Heart left ventricle (tissue), 16 donors: ENCODE data around the gene USP13. TPM values are rescaled to one million over a fixed set of nuclear protein-coding genes. Genes with fewer than 3 reads are reported as not detected.

Source experiments
- ATAC-seq, 4 donors: fragments of 200-7000 bp; cut with Tn5 transposase; one replicate each; pipeline ENCODE4 v1.9.1; 2020 to 2022; ENCODE audit warnings: moderate library complexity in 4 of 4, mild to moderate bottlenecking in 3 of 4, moderate number of reproducible peaks in 1 of 4
- DNase-seq, 5 donors: peaks; one replicate each; pipeline ENCODE4 v3.0.0-alpha.2; 2020
- H3K27ac ChIP-seq, 12 donors: fragments of 200-600 bp; sonication (generic) in 4 of 12; one replicate each; pipeline versions ENCODE4 v1.5.0 to v1.8.0; 2016 to 2022; ENCODE audit warnings: mild to moderate bottlenecking in 2 of 12
- H3K27me3 ChIP-seq, 9 donors: fragments of 200-600 bp; sonication (generic) in 2 of 9; one replicate each; pipeline versions ENCODE4 v1.5.1 to v1.8.0; 2016 to 2022; ENCODE audit warnings: mild to moderate bottlenecking in 3 of 9
- H3K36me3 ChIP-seq, 9 donors: fragments of 200-600 bp; sonication (generic) in 2 of 9; one replicate each; pipeline versions ENCODE4 v1.5.0 to v1.8.0; 2018 to 2022; ENCODE audit warnings: mild to moderate bottlenecking in 2 of 9
- H3K4me1 ChIP-seq, 12 donors: fragments of 200-600 bp; sonication (generic) in 4 of 12; one replicate each; pipeline versions ENCODE4 v1.5.0 to v1.8.0; 2016 to 2022; ENCODE audit warnings: mild to moderate bottlenecking in 3 of 12
- H3K4me3 ChIP-seq, 12 donors: fragments of 200-600 bp; sonication (generic) in 4 of 12; one replicate each; pipeline versions ENCODE4 v1.5.0 to v1.8.0; 2017 to 2022; ENCODE audit warnings: mild to moderate bottlenecking in 9 of 12, moderate library complexity in 4 of 12
- H3K9me3 ChIP-seq, 12 donors: fragments of 200-600 bp; sonication (generic) in 4 of 12; one replicate each; pipeline versions ENCODE4 v1.5.0 to v1.8.0; 2016 to 2022; ENCODE audit warnings: mild to moderate bottlenecking in 1 of 12
- CTCF ChIP-seq, 12 donors: fragments of 200-600 bp; sonication (generic) in 4 of 12; IDR thresholded peaks; one replicate each; pipeline versions ENCODE4 v1.5.0 to v1.8.0; 2018 to 2022; ENCODE audit warnings: antibody characterized with exemption in 12 of 12, mild to moderate bottlenecking in 5 of 12
- POLR2A ChIP-seq, 2 donors: fragments of 450-650 bp; IDR thresholded peaks; one replicate each; pipeline ENCODE4 v1.6.1; 2017; ENCODE audit warnings: antibody characterized with exemption in 2 of 2, mild to moderate bottlenecking in 2 of 2, moderate library complexity in 2 of 2
- WGBS, 4 donors: extraction: QIAGEN DNeasy Blood & Tissue Kit in 2 of 4; methylation state at CpG; one replicate each; pipeline versions ENCODE4 v1.1.5 to v1.1.7; 2013 to 2018; 5-methylcytosine and 5-hydroxymethylcytosine counted together
- intact Hi-C, 10 donors: fragments of 100-400 bp; cut with DNase I; formaldehyde crosslinking; loops; one replicate each; pipeline versions ENCODE4 v1.11.1 to v1.14.2; 2022
- polyA plus RNA-seq, 2 donors: library from polyadenylated mRNA; stranded (reverse); fragments of 200-250 nt; gene quantifications; one replicate each; pipeline ENCODE4 v1.2.3, GENCODE V29; 2013
- total RNA-seq, 9 donors: library from RNA; depleted of rRNA in 2 of 9; stranded (reverse); fragments of >200 nt in 2 of 9; fragmentation: NEBNext Ultra II Directional in 3 of 9; extraction: Animal tissue kit (Norgen Biotek cat#: 25700) in 3 of 9; gene quantifications; one replicate each; pipeline versions ENCODE4 v1.1.0 to v1.2.4, GENCODE V29; 2016 to 2023
- donor health status: ischemic (EF 13 %, LVEDD 7.1; RV severe dilation, severe dysfunction).
- donor health status: healthy with polysubstance abuse.
- donor health status: DM: no; HTN: yes; CAD: no.
- donor health status: DM: no; HTN: no; CAD: no.
- donor health status: ischemic (EF 25% LVEDD 6.9; RV normal size, moderate dysfunction).
- donor health status: ischemic (EF 25% LVEDD 5.7; RV mildly dilated, moderate dysfunction).
- donor health status: healthy.
- donor health status: DM: yes; HTN: yes; CAD: no.
- donor health status: ischemic (EF 35%, LVEDD 5.7; RV mildly dilated, moderate dysfunction).
- donor health status: nonischemic (EF 11% LVEDD 7.7; RV severe dilation, severe dysfunction).
- donor health status: DM: yes; HTN: yes; CAD: no.
- donor health status: PGD.
- donor health status: ischemic (EF 29% LVEDD 5.4; RV normal size, mild dysfunction).
- donor health status: nonischemic (EF 23%, LVEDD 6.1; RV moderate dilation, normal function).

USP13 gene
- total and polyA plus RNA-seq, 11 donors = 29.2 to 287 (median 137) TPM

GRCh38 chr3:179604321-179605078, 48.3 kb upstream of the USP13 start, which contains the start of the genes MRPL47 and NDUFB5:
Gene MRPL47, minus strand, starts transcription at chr3:179604638. Its CDS starts 14 bp downstream, at chr3:179604624.
Gene NDUFB5, plus strand, starts transcription at chr3:179604794. Its CDS starts 22 bp downstream, at chr3:179604816.
- no peaks in the 10 kb centered on the region for H3K27me3 ChIP-seq
- H3K27ac ChIP-seq = peak within 1 kb of the TSS; percentile 87 to 98 (median 95)
- WGBS, 4 donors = 0 to 1% (median 0%) methylated on average over 33 to 45 of the region's 45 CpGs
- intact Hi-C loops = loop anchor here in 1 of 10 donors (2.0 kb wide), 1 partner anchor 42 kb away; the partner anchor contains the start of gene ACTL6A
- peak within 1 kb of the TSS; percentile 66 to 94 (median 80) for H3K4me3 ChIP-seq
- H3K4me1 ChIP-seq = peaks cover 4 to 53% (median 32%) of the 10 kb centered on the region in 12 donors
- TF ChIP-seq POLR2A (IDR thresholded peaks at IDR 0.05) = peak; percentile 63 to 73
- peak in 1 of 12 donors; percentile 7 for TF ChIP-seq CTCF (IDR thresholded peaks at IDR 0.05)
- ATAC-seq (peak; percentile 99 to 100 (median 100)), DNase-seq (peak; percentile 95 to 96 (median 95))
- peaks cover 0 to 58% (median 44%) of the 10 kb centered on the region in 9 donors for H3K36me3 ChIP-seq
- no peaks in the 10 kb centered on the region for H3K9me3 ChIP-seq

DNA sequence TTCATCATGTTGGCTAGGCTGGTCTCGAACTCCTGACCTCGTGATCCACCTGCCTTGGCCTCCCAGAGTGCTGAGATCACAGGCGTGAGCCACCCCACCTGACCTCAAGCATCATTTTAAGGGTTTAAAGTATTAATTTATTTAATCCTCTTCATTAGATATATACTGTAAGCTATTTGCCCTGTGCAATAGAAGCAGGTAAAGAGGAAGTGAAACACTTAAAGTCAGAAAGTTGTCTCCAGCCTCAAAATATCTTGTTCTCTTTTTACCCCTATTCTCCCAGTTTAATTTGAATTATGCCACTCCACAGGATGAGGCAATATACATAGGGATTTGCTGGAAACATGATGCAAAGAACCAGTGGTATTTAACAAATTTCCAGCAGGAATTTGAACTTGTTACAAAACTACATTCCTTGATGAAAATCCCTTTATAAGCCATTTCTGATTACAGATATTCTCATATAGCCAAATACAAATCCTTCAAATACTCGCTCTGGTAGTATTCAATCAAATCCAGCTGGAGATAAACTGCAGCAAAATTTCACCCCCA, 46.2 kb upstream of the USP13 start:
- intact Hi-C loops = no loop called here
- H3K27ac ChIP-seq = no peak overlapping the region
- no peak for TF ChIP-seq CTCF (IDR thresholded peaks at IDR 0.05)
- no peak for TF ChIP-seq POLR2A (IDR thresholded peaks at IDR 0.05)
- no peaks in the 10 kb centered on the region for H3K9me3 ChIP-seq
- ATAC-seq = no peak
- no peaks in the 10 kb centered on the region for H3K27me3 ChIP-seq
- peaks cover 0 to 50% (median 23%) of the 10 kb centered on the region in 9 donors for H3K36me3 ChIP-seq
- H3K4me1 ChIP-seq = peaks cover 4 to 65% (median 36%) of the 10 kb centered on the region in 12 donors
- no peak for DNase-seq
- H3K4me3 ChIP-seq = no peak overlapping the region
- WGBS, 4 donors = 85 to 93% (median 90%) methylated on average over 4 of the region's 4 CpGs

DNA sequence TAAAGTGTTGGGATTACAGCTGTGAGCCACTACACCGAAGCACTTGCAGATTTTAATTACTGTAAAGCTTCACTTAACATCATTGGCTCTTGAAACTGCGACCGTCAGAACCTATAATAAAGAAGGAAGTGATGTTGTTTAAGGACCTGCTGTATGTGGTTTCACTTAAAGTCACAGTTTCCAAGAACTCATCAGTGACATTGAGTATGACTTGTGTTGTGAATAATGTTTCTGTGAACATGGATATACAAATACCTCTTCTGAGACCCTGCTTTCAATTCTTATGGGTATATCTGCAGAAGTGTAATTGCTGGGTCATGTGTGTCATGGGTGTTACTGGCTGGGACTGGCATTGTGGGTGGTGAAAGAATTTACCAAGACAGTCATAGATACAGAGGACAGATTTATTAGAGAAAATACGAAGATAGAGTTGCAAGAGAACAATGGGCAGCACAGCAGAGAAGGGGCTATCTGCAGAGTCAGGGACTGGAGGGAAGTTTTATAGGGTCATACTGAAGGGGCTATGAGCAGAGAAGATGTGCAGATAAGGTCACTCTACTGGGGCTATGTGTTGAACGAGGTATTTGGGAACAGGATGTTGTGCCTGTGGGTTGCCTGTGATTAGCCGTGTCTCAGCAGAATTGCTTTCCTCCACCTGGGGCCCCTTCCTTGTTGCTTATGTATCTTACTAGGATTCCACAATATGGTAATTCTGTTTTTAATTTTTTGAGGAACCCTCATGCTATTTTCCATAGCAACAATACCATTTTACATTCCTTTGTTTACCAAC, 43.7 kb upstream of the USP13 start:
- ATAC-seq = no peak
- Histone ChIP-seq H3K27me3 (no peaks in the 10 kb centered on the region), H3K27ac (peak overlapping the region in 1 of 12 donors; percentile 73), H3K36me3 (peaks cover 0 to 50% (median 15%) of the 10 kb centered on the region in 9 donors), H3K9me3 (no peaks in the 10 kb centered on the region), H3K4me3 (no peak overlapping the region), H3K4me1 (peaks cover 0 to 58% (median 33%) of the 10 kb centered on the region in 12 donors)
- TF ChIP-seq CTCF (IDR thresholded peaks at IDR 0.05) (no peak), POLR2A (IDR thresholded peaks at IDR 0.05) (no peak)
- WGBS, 4 donors = 52 to 59% (median 56%) methylated on average over 6 of the region's 6 CpGs
- DNase-seq = no peak
- intact Hi-C loops = no loop called here
